H1 (cell line): ENCODE results near the gene FGFBP3. TPM values are rescaled to one million over a fixed set of nuclear protein-coding genes. Genes with fewer than 3 reads are reported as not detected.

Experiments used
- CTCF ChIA-PET: fragments of 300-600 bp; sonication (Branson Sonifier 250); formaldehyde crosslinking; loops from one replicate; lab custom pipeline; 2021; ENCODE audit not compliant: partially characterized antibody; lab: Charles Lee
- POLR2A ChIA-PET: fragments of 300-600 bp; sonication (Branson Sonifier 250); formaldehyde crosslinking; loops from one replicate; lab custom pipeline; 2021; ENCODE audit warnings: inconsistent platforms; ENCODE audit not compliant: partially characterized antibody; lab: Charles Lee
- DNase-seq, 2 experiments: peaks; one replicate each; pipeline versions ENCODE4 v3.0.0 to v3.0.0-alpha.2; 2010 to 2022; ENCODE audit warnings: low spot score in 2 of 2, low read depth in 1 of 2, mixed read lengths in 1 of 2
- FAIRE-seq: peaks from 2 replicates; lab custom pipeline; 2011; peaks lifted over from hg19 to GRCh38; lab: Jason Lieb, UNC
- H2AFZ ChIP-seq: 2 replicates; pipeline ENCODE4 v1.8.1; 2012; ENCODE audit warnings: low read length, inconsistent platforms
- H2AK5ac ChIP-seq: 2 replicates; pipeline ENCODE4 v1.6.1; 2013; ENCODE audit warnings: low read depth, low read length
- H2BK120ac ChIP-seq: replicated peaks from 2 replicates; pipeline ENCODE3; 2013; ENCODE audit warnings: low read depth, low read length, inconsistent platforms
- H2BK12ac ChIP-seq: 2 replicates; pipeline ENCODE4 v1.6.1; 2013; ENCODE audit warnings: low read depth, low read length
- H2BK15ac ChIP-seq: 2 replicates; pipeline ENCODE4 v1.6.1; 2013; ENCODE audit warnings: low read length
- H2BK20ac ChIP-seq: 2 replicates; pipeline ENCODE4 v1.6.1; 2013; ENCODE audit warnings: low read length
- H2BK5ac ChIP-seq: 2 replicates; pipeline ENCODE4 v1.6.1; 2013; ENCODE audit warnings: low read depth, low read length
- H3K14ac ChIP-seq: 2 replicates; pipeline ENCODE4 v1.6.1; 2013; ENCODE audit warnings: inconsistent platforms; ENCODE audit not compliant: insufficient read length
- H3K18ac ChIP-seq: 2 replicates; pipeline ENCODE4 v1.6.1; 2013; ENCODE audit warnings: low read length; ENCODE audit errors: extremely low read depth
- H3K23ac ChIP-seq: 2 replicates; pipeline ENCODE4 v1.6.1; 2013; ENCODE audit warnings: inconsistent platforms; ENCODE audit not compliant: insufficient read length
- H3K23me2 ChIP-seq: 2 replicates; pipeline ENCODE4 v1.6.1; 2013; ENCODE audit warnings: low read depth, low read length
- H3K27ac ChIP-seq: 2 replicates; pipeline ENCODE4 v1.6.1; 2011; ENCODE audit warnings: low read depth, low read length, inconsistent platforms
- H3K27me3 ChIP-seq, 4 experiments: replicated peaks in 1 of 4; 1 replicate in 1 of 4; 2 replicates in 3 of 4; pipeline versions ENCODE4 v1.6.1 to v1.8.1; 2011 to 2013; ENCODE audit warnings: low read length in 3 of 4, mild to moderate bottlenecking in 3 of 4, inconsistent platforms in 2 of 4, mixed read lengths in 2 of 4, moderate library complexity in 1 of 4; ENCODE audit not compliant: control insufficient read depth in 3 of 4, insufficient read depth in 3 of 4; ENCODE audit errors: extremely low read depth in 1 of 4
- H3K36me3 ChIP-seq, 4 experiments: 2 replicates each; pipeline versions ENCODE4 v1.6.1 to v1.8.1; 2011 to 2013; ENCODE audit warnings: mild to moderate bottlenecking in 4 of 4, low read length in 3 of 4, moderate library complexity in 2 of 4, control low read depth in 1 of 4, inconsistent platforms in 1 of 4; ENCODE audit not compliant: insufficient read depth in 4 of 4, control insufficient read depth in 2 of 4
- H3K4ac ChIP-seq: replicated peaks from 2 replicates; pipeline ENCODE3; 2013; ENCODE audit warnings: low read length, low read depth, mixed read lengths, inconsistent platforms; ENCODE audit not compliant: insufficient read length
- H3K4me1 ChIP-seq, 4 experiments: replicated peaks in 1 of 4; 1 replicate in 1 of 4; 2 replicates in 3 of 4; pipeline versions ENCODE4 v1.6.1 to v1.8.1; 2011 to 2013; ENCODE audit warnings: low read length in 3 of 4, inconsistent platforms in 2 of 4, mixed read lengths in 1 of 4; ENCODE audit not compliant: insufficient read depth in 4 of 4, control insufficient read depth in 3 of 4
- H3K4me2 ChIP-seq, 2 experiments: 2 replicates each; pipeline versions ENCODE4 v1.6.1 to v1.8.1; 2011 to 2013; ENCODE audit warnings: low read depth in 2 of 2, low read length in 2 of 2, control low read depth in 1 of 2, inconsistent platforms in 1 of 2, mild to moderate bottlenecking in 1 of 2; ENCODE audit not compliant: insufficient read depth in 1 of 2
- H3K4me3 ChIP-seq, 4 experiments: fragments of 200-600, 300-600 bp in 1 of 4; sonication (generic), shearing (Covaris generic), sonication (Bioruptor Twin) in 1 of 4; 2 replicates each; pipeline versions ENCODE4 v1.5.1 to v1.8.1; 2011 to 2016; ENCODE audit warnings: low read length in 4 of 4, low read depth in 3 of 4, control low read depth in 2 of 4, inconsistent platforms in 2 of 4, mild to moderate bottlenecking in 2 of 4, mixed read lengths in 1 of 4, moderate library complexity in 1 of 4; ENCODE audit not compliant: insufficient read depth in 2 of 4; ENCODE audit errors: extremely low read depth in 1 of 4
- H3K56ac ChIP-seq: replicated peaks from 2 replicates; pipeline ENCODE3; 2013; ENCODE audit warnings: low read depth, mild to moderate bottlenecking, mixed read lengths, low read length, inconsistent platforms; ENCODE audit not compliant: insufficient read length
- H3K79me1 ChIP-seq: 2 replicates; pipeline ENCODE4 v1.6.1; 2013; ENCODE audit warnings: low read depth, low read length, control low read depth
- H3K79me2 ChIP-seq, 2 experiments: 2 replicates each; pipeline versions ENCODE4 v1.6.1 to v1.8.1; 2012 to 2013; ENCODE audit warnings: low read length in 2 of 2, mild to moderate bottlenecking in 2 of 2, inconsistent platforms in 1 of 2; ENCODE audit not compliant: insufficient read depth in 2 of 2, control insufficient read depth in 1 of 2
- H3K9ac ChIP-seq, 4 experiments: replicated peaks in 1 of 4; 1 replicate in 1 of 4; 2 replicates in 3 of 4; pipeline versions ENCODE4 v1.6.1 to v1.8.1; 2011 to 2013; ENCODE audit warnings: low read depth in 3 of 4, low read length in 3 of 4, control low read depth in 2 of 4, mild to moderate bottlenecking in 2 of 4, moderate library complexity in 2 of 4, inconsistent platforms in 1 of 4; ENCODE audit errors: extremely low read depth in 1 of 4
- H3K9me3 ChIP-seq, 2 experiments: 2 replicates each; pipeline versions ENCODE4 v1.6.1 to v1.8.1; 2012 to 2013; ENCODE audit warnings: mild to moderate bottlenecking in 2 of 2, moderate library complexity in 2 of 2, control low read depth in 1 of 2, inconsistent platforms in 1 of 2, low read depth in 1 of 2, low read length in 1 of 2, mixed read lengths in 1 of 2; ENCODE audit not compliant: insufficient read depth in 2 of 2
- H4K20me1 ChIP-seq, 2 experiments: replicated peaks in 1 of 2; 2 replicates each; pipeline versions ENCODE3 to v1.8.1; 2011 to 2013; ENCODE audit warnings: inconsistent platforms in 2 of 2, low read length in 2 of 2, mild to moderate bottlenecking in 1 of 2; ENCODE audit not compliant: insufficient read depth in 2 of 2, control insufficient read depth in 1 of 2
- H4K5ac ChIP-seq: 2 replicates; pipeline ENCODE4 v1.6.1; 2013; ENCODE audit warnings: low read length, low read depth, mixed read lengths, inconsistent platforms; ENCODE audit not compliant: insufficient read length
- H4K8ac ChIP-seq: 2 replicates; pipeline ENCODE4 v1.8.0; 2013; ENCODE audit warnings: mild to moderate bottlenecking, moderate library complexity, low read length, inconsistent platforms; ENCODE audit not compliant: insufficient read depth; ENCODE audit errors: extremely low read depth
- H4K91ac ChIP-seq: replicated peaks from 2 replicates; pipeline ENCODE3; 2013; ENCODE audit warnings: low read length, mixed read lengths, inconsistent platforms; ENCODE audit not compliant: insufficient read length
- SUZ12 ChIP-seq: fragments of 200-600 bp; sonication (generic); IDR thresholded peaks from 2 replicates; pipeline ENCODE4 v1.6.1; 2012; ENCODE audit warnings: mild to moderate bottlenecking, inconsistent platforms, low read length, moderate library complexity, mixed read lengths
- WGBS, 2 experiments: shearing (Covaris generic) in 1 of 2; methylation state at CpG; one replicate each; pipeline versions ENCODE4 v1.1.6 to v1.1.7; 2013 to 2015; ENCODE audit warnings: low lambda C conversion rate in 2 of 2, mixed read lengths in 2 of 2, inconsistent platforms in 1 of 2, low coverage in 1 of 2, missing lambda C conversion rate in 1 of 2; ENCODE audit not compliant: insufficient replicate concordance in 2 of 2, insufficient coverage in 1 of 2, insufficient read length in 1 of 2; ENCODE audit errors: extremely low coverage in 1 of 2, missing lambda C conversion rate in 1 of 2; 5-methylcytosine and 5-hydroxymethylcytosine counted together
- polyA plus RNA-seq, 7 experiments: library from polyadenylated mRNA; depleted of rRNA in 3 of 7; stranded (reverse) in 5 of 7; unstranded in 2 of 7; fragments of >200 nt in 5 of 7; fragments of 200-250 nt in 2 of 7; gene quantifications; 1 replicate in 5 of 7; 2 replicates in 1 of 7; 4 replicates in 1 of 7; pipeline versions ENCODE4 v1.2.1 to v1.2.3, GENCODE V29; 2011 to 2013; ENCODE audit warnings: missing spikeins in 2 of 7, mixed read lengths in 2 of 7
- total RNA-seq: library from RNA; stranded (reverse); fragmentation: NEBNext Ultra II Directional; extraction: Animal tissue kit (Norgen Biotek cat#: 25700); gene quantifications from 2 replicates; pipeline ENCODE4 v1.2.1, GENCODE V29; 2021

Gene FGFBP3
- total and polyA plus RNA-seq, 2 of the 8 experiments (the other 6 are each of a cell fraction or from before 2014, with no cell fraction given): 54.6 to 115 TPM

GRCh38 chr10:91910467-91910866 is 1.2 kb upstream of the FGFBP3 start:
- H3K23ac ChIP-seq: no peak overlapping the region
- no peaks in the 10 kb centered on the region for H4K20me1 ChIP-seq
- H3K9ac ChIP-seq: no peak overlapping the region
- H3K79me2 ChIP-seq: peaks cover 10 to 36% of the 10 kb centered on the region in 2 experiments
- 0 out of 2 replicates have a peak overlapping the region, but pooled peaks have one; percentile 76 for H2BK12ac ChIP-seq
- no peaks in the 10 kb centered on the region for H3K27me3 ChIP-seq
- peaks cover 1 to 7% (median 4%) of the 10 kb centered on the region in 4 experiments; a peak in 3 of 7 replicates for H3K4me1 ChIP-seq
- FAIRE-seq (no peak), DNase-seq (no peak)
- no peak overlapping the region for H2AFZ ChIP-seq
- H3K4me3 ChIP-seq: no peak overlapping the region
- CTCF ChIA-PET: interaction anchor here (0.6 kb wide), 1 partner anchor 88 kb away, joined by 4 read pairs; no protein-coding TSS in a partner anchor
- H4K91ac ChIP-seq: no peak overlapping the region
- H3K9me3 ChIP-seq: no peaks in the 10 kb centered on the region
- H2BK5ac ChIP-seq: no peak overlapping the region
- peaks cover 5% of the 10 kb centered on the region; the same call in 1 of the 2 replicates for H3K79me1 ChIP-seq
- no peak overlapping the region for H3K4me2 ChIP-seq
- H2BK15ac ChIP-seq: no peak overlapping the region
- no peak overlapping the region for H4K5ac ChIP-seq
- H2AK5ac ChIP-seq: no peak overlapping the region
- H3K4ac ChIP-seq: no peak overlapping the region
- H2BK20ac ChIP-seq: no peak overlapping the region
- H3K23me2 ChIP-seq: peaks cover 15% of the 10 kb centered on the region
- peaks cover 2 to 20% (median 10%) of the 10 kb centered on the region in 4 experiments; a peak in 5 of 8 replicates for H3K36me3 ChIP-seq
- H3K56ac ChIP-seq: no peak overlapping the region
- H3K18ac ChIP-seq: no peak overlapping the region
- no peak overlapping the region for H2BK120ac ChIP-seq
- no peak overlapping the region for H3K14ac ChIP-seq
- POLR2A ChIA-PET: interaction anchor here (1.0 kb wide), 1 partner anchor 24 kb away, joined by 5 read pairs; no protein-coding TSS in a partner anchor
- no peak overlapping the region for H3K27ac ChIP-seq
- 95% methylated on average over 4 of the region's 4 CpGs; no CpG with 5 or more reads in 1 of the 2 experiments for WGBS, 2 experiments
- no peak overlapping the region for H4K8ac ChIP-seq
- TF ChIP-seq SUZ12: no peak
